A549 (cell line): Measurements from ENCODE around the gene CACNA1D.

Experiments
- CEBPB ChIP-seq, 2 experiments: fragments of >200 bp in 1 of 2; sonication (Bioruptor Twin) in 1 of 2; formaldehyde crosslinking in 1 of 2; IDR thresholded peaks; 2 replicates each; pipeline ENCODE4 v1.6.1; 2012 to 2016
- CHD2 ChIP-seq: fragments of 150-350 bp; IDR thresholded peaks from 2 replicates; pipeline ENCODE4 v1.6.1; 2014; ENCODE audit warnings: low read length; ENCODE audit not compliant: partially characterized antibody
- E2F6 ChIP-seq: IDR thresholded peaks from 2 replicates; pipeline ENCODE4 v1.6.1; 2012; ENCODE audit warnings: low read depth, borderline replicate concordance
- HDAC2 ChIP-seq: fragments of 200-600 bp; sonication (generic); IDR thresholded peaks from 2 replicates; pipeline ENCODE4 v1.6.1; 2016
- JUN ChIP-seq, 2 experiments: fragments of >200 bp; sonication (Bioruptor Twin); formaldehyde crosslinking; IDR thresholded peaks; 2 replicates in 1 of 2; 3 replicates in 1 of 2; pipeline ENCODE4 v1.6.1; 2016 to 2017
- JUNB ChIP-seq: fragments of >200 bp; sonication (Bioruptor Twin); formaldehyde crosslinking; IDR thresholded peaks from 2 replicates; pipeline ENCODE4 v1.6.1; 2016
- POLR2A ChIP-seq: IDR thresholded peaks from 2 replicates; pipeline ENCODE4 v1.6.1; 2012; ENCODE audit warnings: mild to moderate bottlenecking, low read length
- RFX5 ChIP-seq: fragments of 450-650 bp; IDR thresholded peaks from 2 replicates; pipeline ENCODE4 v1.7.1; 2014; ENCODE audit warnings: antibody characterized with exemption, mild to moderate bottlenecking, moderate library complexity
- TF ChIP-seq, protein P1 (sequence below): fragments of >200 bp; sonication (Bioruptor Twin); formaldehyde crosslinking; IDR thresholded peaks from 3 replicates; pipeline ENCODE4 v1.5.1; 2016

GRCh38 chr3:53775018-53775417 lies 280.6 kb downstream of the CACNA1D start:
- TF ChIP-seq, protein P1, sequence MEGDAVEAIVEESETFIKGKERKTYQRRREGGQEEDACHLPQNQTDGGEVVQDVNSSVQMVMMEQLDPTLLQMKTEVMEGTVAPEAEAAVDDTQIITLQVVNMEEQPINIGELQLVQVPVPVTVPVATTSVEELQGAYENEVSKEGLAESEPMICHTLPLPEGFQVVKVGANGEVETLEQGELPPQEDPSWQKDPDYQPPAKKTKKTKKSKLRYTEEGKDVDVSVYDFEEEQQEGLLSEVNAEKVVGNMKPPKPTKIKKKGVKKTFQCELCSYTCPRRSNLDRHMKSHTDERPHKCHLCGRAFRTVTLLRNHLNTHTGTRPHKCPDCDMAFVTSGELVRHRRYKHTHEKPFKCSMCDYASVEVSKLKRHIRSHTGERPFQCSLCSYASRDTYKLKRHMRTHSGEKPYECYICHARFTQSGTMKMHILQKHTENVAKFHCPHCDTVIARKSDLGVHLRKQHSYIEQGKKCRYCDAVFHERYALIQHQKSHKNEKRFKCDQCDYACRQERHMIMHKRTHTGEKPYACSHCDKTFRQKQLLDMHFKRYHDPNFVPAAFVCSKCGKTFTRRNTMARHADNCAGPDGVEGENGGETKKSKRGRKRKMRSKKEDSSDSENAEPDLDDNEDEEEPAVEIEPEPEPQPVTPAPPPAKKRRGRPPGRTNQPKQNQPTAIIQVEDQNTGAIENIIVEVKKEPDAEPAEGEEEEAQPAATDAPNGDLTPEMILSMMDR: no peak
- TF ChIP-seq JUN (IDR thresholded peaks at IDR 0.05): no peak
- TF ChIP-seq POLR2A: no peak
- TF ChIP-seq E2F6: no peak
- no peak for TF ChIP-seq CHD2
- no peak for TF ChIP-seq HDAC2
- TF ChIP-seq JUNB: no peak
- TF ChIP-seq RFX5: no peak
- no peak for TF ChIP-seq CEBPB (IDR thresholded peaks at IDR 0.05)
